Astrocyte (in vitro differentiated cells and primary cell): ENCODE data around the gene DYSF. TPM values are rescaled to one million over a fixed set of nuclear protein-coding genes. Genes with fewer than 3 reads are reported as not detected.
"Not testable (repeated sequence)": the region's sequence is repeated elsewhere in the genome, so short reads cannot be mapped to it uniquely, and the experiment has no call there.

Experiments
- DNase-seq: peaks from one replicate; pipeline ENCODE4 v3.0.0-alpha.2; 2010; ENCODE audit warnings: low read depth
- FAIRE-seq: peaks from 2 replicates; lab custom pipeline; 2011; peaks lifted over from hg19 to GRCh38; lab: Jason Lieb, UNC
- H2AFZ ChIP-seq: 2 replicates; pipeline ENCODE4 v1.6.0; 2012; ENCODE audit warnings: low read depth, low read length, inconsistent platforms
- H3K27ac ChIP-seq: 2 replicates; pipeline ENCODE4 v1.5.1; 2011; ENCODE audit warnings: low read depth, low read length, inconsistent platforms
- H3K27me3 ChIP-seq: 2 replicates; pipeline ENCODE4 v1.6.0; 2011; ENCODE audit warnings: low read length, inconsistent platforms; ENCODE audit not compliant: insufficient read depth
- H3K36me3 ChIP-seq: 2 replicates; pipeline ENCODE4 v1.5.1; 2011; ENCODE audit warnings: low read length, inconsistent platforms; ENCODE audit not compliant: insufficient read depth
- H3K4me1 ChIP-seq: 2 replicates; pipeline ENCODE4 v1.5.1; 2011; ENCODE audit warnings: low read length, inconsistent platforms; ENCODE audit not compliant: insufficient read depth
- H3K4me2 ChIP-seq: 2 replicates; pipeline ENCODE4 v1.6.0; 2012; ENCODE audit warnings: low read length, inconsistent platforms
- H3K4me3 ChIP-seq: 2 replicates; pipeline ENCODE4 v1.5.1; 2011; ENCODE audit warnings: low read depth, mild to moderate bottlenecking, low read length, inconsistent platforms; ENCODE audit not compliant: insufficient read depth
- H3K79me2 ChIP-seq: 2 replicates; pipeline ENCODE4 v1.6.0; 2012; ENCODE audit warnings: mild to moderate bottlenecking, low read length, inconsistent platforms; ENCODE audit not compliant: insufficient read depth
- H3K9ac ChIP-seq: 2 replicates; pipeline ENCODE4 v1.6.0; 2012; ENCODE audit warnings: mild to moderate bottlenecking, low read length, inconsistent platforms
- H3K9me3 ChIP-seq: 2 replicates; pipeline ENCODE4 v1.5.1; 2012; ENCODE audit warnings: low read depth, mild to moderate bottlenecking, low read length, inconsistent platforms; ENCODE audit not compliant: insufficient read depth
- H4K20me1 ChIP-seq: 2 replicates; pipeline ENCODE4 v1.6.0; 2012; ENCODE audit warnings: low read length, inconsistent platforms; ENCODE audit not compliant: insufficient read depth
- H3K27ac Mint-ChIP-seq: one replicate; pipeline ENCODE4 v1.8.0; 2021; ENCODE audit warnings: mild to moderate bottlenecking, mixed read lengths; ENCODE audit not compliant: unreplicated experiment
- H3K27me3 Mint-ChIP-seq: one replicate; pipeline ENCODE4 v1.8.0; 2021; ENCODE audit warnings: low read depth, mixed read lengths; ENCODE audit not compliant: unreplicated experiment
- H3K36me3 Mint-ChIP-seq: one replicate; pipeline ENCODE4 v1.8.0; 2021; ENCODE audit warnings: low read depth, mixed read lengths; ENCODE audit not compliant: unreplicated experiment
- H3K4me1 Mint-ChIP-seq: one replicate; pipeline ENCODE4 v1.8.0; 2021; ENCODE audit warnings: low read depth, mixed read lengths; ENCODE audit not compliant: unreplicated experiment
- H3K4me3 Mint-ChIP-seq: one replicate; pipeline ENCODE4 v1.8.0; 2021; ENCODE audit warnings: mild to moderate bottlenecking, moderate library complexity, mixed read lengths; ENCODE audit not compliant: unreplicated experiment
- H3K9me3 Mint-ChIP-seq: one replicate; pipeline ENCODE4 v1.8.0; 2021; ENCODE audit warnings: mild to moderate bottlenecking, mixed read lengths; ENCODE audit not compliant: unreplicated experiment
- CTCF ChIP-seq: IDR thresholded peaks from 2 replicates; pipeline ENCODE4 v1.5.1; 2011; ENCODE audit warnings: low read depth, mild to moderate bottlenecking, inconsistent platforms, low read length, moderate library complexity; ENCODE audit not compliant: insufficient read depth
- EZH2 ChIP-seq: IDR thresholded peaks from 2 replicates; pipeline ENCODE4 v1.6.1; 2012; ENCODE audit warnings: mild to moderate bottlenecking, low read length, inconsistent platforms; ENCODE audit not compliant: insufficient read depth
- total RNA-seq: library from RNA; stranded (reverse); gene quantifications from 2 replicates; pipeline ENCODE4 v1.2.1, GENCODE V29; 2021

Gene DYSF
- total RNA-seq, 1 donor from 2014 or later, result 123 TPM

DNA sequence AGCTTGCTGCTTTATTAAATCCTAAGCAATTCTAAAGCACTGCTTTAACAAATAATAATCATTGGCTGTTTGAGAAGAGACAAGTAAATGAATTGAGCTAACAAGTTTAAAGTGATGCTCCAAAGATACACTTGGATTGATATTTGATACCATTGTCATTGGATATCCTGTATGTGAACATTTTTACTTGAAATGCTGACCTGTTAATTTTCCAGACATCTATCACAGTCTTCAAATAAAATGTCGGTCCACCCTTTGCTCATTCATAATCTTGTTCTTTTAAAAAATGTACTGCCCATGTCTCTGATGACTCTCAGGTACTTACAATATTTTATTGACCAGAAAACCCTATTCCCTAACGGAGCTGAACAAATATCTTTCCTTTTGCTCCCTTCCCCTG is 202.1 kb downstream of the DYSF start:
- H3K79me2 ChIP-seq, result no peaks in the 10 kb centered on the region
- H3K27me3 ChIP-seq, result no peaks in the 10 kb centered on the region
- H3K4me3 Mint-ChIP-seq, result no peak overlapping the region
- H4K20me1 ChIP-seq, result no peaks in the 10 kb centered on the region
- FAIRE-seq (no peak), DNase-seq (no peak)
- TF ChIP-seq EZH2 (no peak), CTCF (no peak)
- H3K27ac ChIP-seq, result no peak overlapping the region
- H3K27me3 Mint-ChIP-seq, result no peaks in the 10 kb centered on the region
- H3K36me3 Mint-ChIP-seq, result peaks cover 43% of the 10 kb centered on the region
- H3K9ac ChIP-seq, result no peak overlapping the region
- no peaks in the 10 kb centered on the region for H3K4me1 ChIP-seq
- H2AFZ ChIP-seq, result no peak overlapping the region
- peaks cover 23% of the 10 kb centered on the region for H3K9me3 Mint-ChIP-seq
- peaks cover 5% of the 10 kb centered on the region for H3K4me1 Mint-ChIP-seq
- no peaks in the 10 kb centered on the region for H3K9me3 ChIP-seq
- no peak overlapping the region for H3K4me2 ChIP-seq
- H3K27ac Mint-ChIP-seq, result no peak overlapping the region
- H3K36me3 ChIP-seq, result no peaks in the 10 kb centered on the region
- no peak overlapping the region for H3K4me3 ChIP-seq

GRCh38 chr2:71658256-71658655 is 204.9 kb downstream of the DYSF start:
- H3K27ac ChIP-seq, H3K27me3 ChIP-seq, H3K36me3 ChIP-seq, DNase-seq, H3K27me3 Mint-ChIP-seq, H3K4me1 Mint-ChIP-seq, H4K20me1 ChIP-seq, FAIRE-seq, H3K4me3 Mint-ChIP-seq, H3K27ac Mint-ChIP-seq, H2AFZ ChIP-seq, H3K4me3 ChIP-seq, H3K9ac ChIP-seq, H3K9me3 ChIP-seq, H3K4me2 ChIP-seq, H3K4me1 ChIP-seq, H3K79me2 ChIP-seq: not testable (repeated sequence)
- peaks cover 48% of the 10 kb centered on the region for H3K36me3 Mint-ChIP-seq
- peaks cover 23% of the 10 kb centered on the region for H3K9me3 Mint-ChIP-seq

DNA sequence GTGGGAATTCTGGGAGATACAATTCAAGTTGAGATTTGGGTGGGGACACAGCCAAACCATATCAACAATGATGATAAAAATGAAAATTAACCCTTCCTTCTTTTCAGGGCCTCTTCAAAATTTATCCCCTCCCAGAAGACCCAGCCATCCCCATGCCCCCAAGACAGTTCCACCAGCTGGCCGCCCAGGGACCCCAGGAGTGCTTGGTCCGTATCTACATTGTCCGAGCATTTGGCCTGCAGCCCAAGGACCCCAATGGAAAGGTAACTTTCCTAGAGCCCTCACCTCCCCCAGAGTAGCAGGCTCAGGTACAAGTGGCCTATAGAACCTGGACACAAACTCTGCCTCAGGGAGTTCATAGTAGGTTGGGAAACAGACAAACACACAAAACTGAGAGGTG is 205.4 kb downstream of the DYSF start:
- H3K9me3 Mint-ChIP-seq, result peaks cover 23% of the 10 kb centered on the region

More for the DNA sequence above, 205.4 kb downstream of the DYSF start:
- H3K4me1 ChIP-seq, result no peaks in the 10 kb centered on the region
- H2AFZ ChIP-seq, result no peak overlapping the region
- no peak overlapping the region for H3K4me2 ChIP-seq
- no peaks in the 10 kb centered on the region for H3K36me3 ChIP-seq
- H3K4me3 Mint-ChIP-seq, result no peak overlapping the region
- FAIRE-seq, result no peak
- H3K79me2 ChIP-seq, result no peaks in the 10 kb centered on the region
- no peaks in the 10 kb centered on the region for H3K27me3 ChIP-seq
- no peak overlapping the region for H3K4me3 ChIP-seq
- no peak overlapping the region for H3K27ac ChIP-seq
- H3K27ac Mint-ChIP-seq, result no peak overlapping the region
- H3K27me3 Mint-ChIP-seq, result no peaks in the 10 kb centered on the region
- DNase-seq, result no peak
- peaks cover 51% of the 10 kb centered on the region for H3K36me3 Mint-ChIP-seq
- no peaks in the 10 kb centered on the region for H4K20me1 ChIP-seq
- peaks cover 5% of the 10 kb centered on the region for H3K4me1 Mint-ChIP-seq
- TF ChIP-seq EZH2 (no peak), CTCF (no peak)
- H3K9ac ChIP-seq, result no peak overlapping the region
- H3K9me3 ChIP-seq, result no peaks in the 10 kb centered on the region
